Measurements from ENCODE around the gene SMARCA2. TPM values are rescaled to one million over a fixed set of nuclear protein-coding genes. Genes with fewer than 3 reads are reported as not detected.

The SMARCA2 gene
- total and polyA plus RNA-seq, 9 of the 15 experiments (the other 6 are each of a cell fraction or from before 2014, with no cell fraction given): 8.0 to 34.8 (median 25.5) TPM

- TF ChIP-seq GMEB1 (CRISPR knock-in tag; IDR thresholded peaks at IDR 0.05) (no peak), DNMT1 (IDR thresholded peaks at IDR 0.05) (no peak), ZNF311 (CRISPR knock-in tag; IDR thresholded peaks at IDR 0.05) (no peak), ZNF398 (CRISPR knock-in tag; IDR thresholded peaks at IDR 0.05) (no peak)
These were observed 28.1 kb downstream of the SMARCA2 start (continued) for GRCh38 chr9:2043243-2043642.

- no TSS peak for BruUV-seq (replicated peaks)
- H3K27ac ChIP-seq (ENCODE audit: extremely low read depth, low read depth, low read length): no peak overlapping the region
- 77% methylated on average over 6 of the region's 12 CpGs for WGBS (ENCODE audit: insufficient coverage, low coverage, missing lambda C conversion rate)
- ATAC-seq (no peak), DNase-seq (ENCODE audit: extremely low read depth in 1 of 4, low spot score in 3 of 4) (no peak), FAIRE-seq (no peak)
- H3K79me2 ChIP-seq (ENCODE audit: control insufficient read depth, insufficient read depth, low read length): no peaks in the 10 kb centered on the region
- no peaks in the 10 kb centered on the region for H3K27me3 ChIP-seq (ENCODE audit: control insufficient read depth in 2 of 2, insufficient read depth in 2 of 2, low read length in 2 of 2)
- H3K4me2 ChIP-seq (ENCODE audit: insufficient read depth, low read length): no peak overlapping the region
- no peak overlapping the region for H3K9ac ChIP-seq (ENCODE audit: insufficient read depth in 1 of 2, low read depth in 2 of 2, low read length in 2 of 2)
- H3K9me3 ChIP-seq (replicated peaks; ENCODE audit: control insufficient read depth, insufficient read depth, low read depth, low read length): no peaks in the 10 kb centered on the region
- H3K4me3 ChIP-seq: no peak overlapping the region
- no peaks in the 10 kb centered on the region for H4K20me1 ChIP-seq (replicated peaks; ENCODE audit: control insufficient read depth, insufficient read depth, low read length)
- H3K36me3 ChIP-seq (ENCODE audit: control insufficient read depth, insufficient read depth, low read length): peaks cover 41% of the 10 kb centered on the region; the same call in 2 of the 3 replicates
- no peaks in the 10 kb centered on the region for H3K4me1 ChIP-seq (replicated peaks in 1 of 2; ENCODE audit: control insufficient read depth in 2 of 2, insufficient read depth in 2 of 2, low read length in 2 of 2)
- intact Hi-C loops (cut with micrococcal nuclease): no loop called here
- no peaks in the 10 kb centered on the region for H3K9me1 ChIP-seq (ENCODE audit: control insufficient read depth, insufficient read depth, low read length)
- no peak overlapping the region for H2AFZ ChIP-seq (ENCODE audit: low read depth, low read length)
- ChIA-PET CTCF (ENCODE audit: low intra/inter-chr PET ratio) (no interaction called here), POLR2A (interaction anchor here (0.6 to 1.1 kb wide), 2 partner anchors 103 to 110 kb away, joined by 3 read pairs; no protein-coding TSS in a partner anchor)
- in situ Hi-C loops (cut with MboI): no loop called here
- TF ChIP-seq CHCHD3 (CRISPR knock-in tag; IDR thresholded peaks at IDR 0.05) (no peak), LARP7 (IDR thresholded peaks at IDR 0.05) (no peak), CTCFL (IDR thresholded peaks at IDR 0.05; ENCODE audit: borderline replicate concordance, insufficient read depth, low read depth, low read length, poor library complexity, severe bottlenecking) (no peak), ZNF444 (CRISPR knock-in tag; IDR thresholded peaks at IDR 0.05) (no peak), ZNF644 (tag; IDR thresholded peaks at IDR 0.05; ENCODE audit: low read depth) (no peak), PCBP1 (IDR thresholded peaks at IDR 0.05; ENCODE audit: low read depth, low read length, poor library complexity, severe bottlenecking) (no peak), NFE2 (IDR thresholded peaks at IDR 0.05; ENCODE audit: low read depth) (no peak), WHSC1 (IDR thresholded peaks at IDR 0.05; ENCODE audit: low read length) (no peak), HMGXB4 (CRISPR knock-in tag; IDR thresholded peaks at IDR 0.05) (no peak), COPS2 (conservative IDR thresholded peaks at IDR 0.05) (no peak), ZNF134 (CRISPR knock-in tag; conservative IDR thresholded peaks at IDR 0.05) (no peak)
These were observed 28.8 kb downstream of the SMARCA2 start for GRCh38 chr9:2043881-2044462.

All from K562 (cell line).